GM18526 (cell line): ENCODE results near the gene PPIF.

ENCODE experiments used
- POLR2A ChIP-seq: IDR thresholded peaks from 3 replicates; pipeline ENCODE4 v1.6.1; 2011; ENCODE audit not compliant: insufficient read length; ENCODE audit errors: extremely low read depth

PPIF gene

DNA sequence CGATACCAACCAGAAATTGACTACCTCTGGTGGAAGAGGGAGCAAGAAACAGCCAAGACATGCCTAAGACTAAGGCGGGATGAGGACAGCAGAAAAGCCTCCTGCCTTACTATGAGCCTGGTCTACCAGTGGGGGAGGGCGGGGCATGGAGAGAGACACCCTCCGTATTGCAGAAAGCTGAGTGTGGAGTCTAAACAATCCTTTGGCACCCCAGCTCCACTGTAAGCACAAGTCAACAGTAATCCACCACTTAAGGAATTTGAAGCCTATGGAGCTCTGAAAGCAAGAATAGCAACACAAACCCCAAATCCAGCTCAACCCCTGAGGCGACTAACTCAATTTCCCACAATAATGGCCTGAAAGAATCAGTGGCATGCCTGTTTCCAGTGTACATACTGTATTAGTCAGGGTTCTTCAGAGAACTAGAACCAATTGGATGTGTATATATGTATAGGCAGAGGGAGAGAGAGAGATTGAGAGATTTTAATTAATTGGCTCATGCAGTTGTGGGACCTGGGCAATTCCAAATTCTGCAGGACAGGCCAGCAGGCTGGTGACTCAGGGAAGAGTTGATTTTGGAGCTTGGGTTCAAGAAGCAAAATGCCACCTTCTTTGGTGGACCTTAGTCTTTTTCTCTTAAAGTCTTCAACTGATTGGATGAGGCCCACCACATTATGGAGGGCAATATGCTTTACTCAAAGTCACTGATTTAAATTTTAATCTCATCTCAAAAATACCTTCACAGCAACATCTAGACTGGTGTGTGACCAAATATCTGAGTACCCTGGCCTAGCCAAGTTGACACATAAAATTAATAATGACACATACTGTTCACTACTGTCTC is 13.5 kb downstream of the PPIF start:
- no peak for TF ChIP-seq POLR2A

DNA sequence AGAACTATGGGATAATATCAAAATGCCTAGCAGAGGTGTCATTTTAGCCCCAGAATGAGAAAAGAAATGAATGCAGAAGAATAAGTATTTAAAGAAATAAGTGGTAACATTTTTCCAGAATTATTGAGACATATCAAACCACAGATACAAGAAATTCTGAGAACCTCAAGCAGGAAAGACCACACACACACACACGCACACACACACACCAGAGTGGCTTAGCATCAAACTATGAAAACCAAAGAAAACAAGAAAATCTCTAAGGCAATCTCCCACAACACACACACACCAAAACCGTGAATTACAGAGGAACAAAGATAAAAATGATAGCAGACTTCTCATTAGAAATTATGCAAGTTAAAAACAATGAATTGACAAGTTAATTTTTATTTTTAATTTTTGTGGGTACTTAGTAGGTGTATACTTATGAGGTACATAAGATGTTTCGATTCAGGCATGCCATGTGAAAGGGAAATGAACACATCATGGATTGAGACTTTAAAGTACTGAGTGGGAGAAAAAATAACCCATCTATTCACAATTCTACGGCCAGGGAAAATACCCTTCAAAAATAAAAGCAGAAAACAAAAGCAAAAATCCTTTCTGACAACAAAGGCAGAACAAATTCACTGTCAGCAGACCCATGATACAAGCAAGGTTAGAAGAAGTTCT is 14.6 kb downstream of the PPIF start:
- TF ChIP-seq POLR2A, result no peak

DNA sequence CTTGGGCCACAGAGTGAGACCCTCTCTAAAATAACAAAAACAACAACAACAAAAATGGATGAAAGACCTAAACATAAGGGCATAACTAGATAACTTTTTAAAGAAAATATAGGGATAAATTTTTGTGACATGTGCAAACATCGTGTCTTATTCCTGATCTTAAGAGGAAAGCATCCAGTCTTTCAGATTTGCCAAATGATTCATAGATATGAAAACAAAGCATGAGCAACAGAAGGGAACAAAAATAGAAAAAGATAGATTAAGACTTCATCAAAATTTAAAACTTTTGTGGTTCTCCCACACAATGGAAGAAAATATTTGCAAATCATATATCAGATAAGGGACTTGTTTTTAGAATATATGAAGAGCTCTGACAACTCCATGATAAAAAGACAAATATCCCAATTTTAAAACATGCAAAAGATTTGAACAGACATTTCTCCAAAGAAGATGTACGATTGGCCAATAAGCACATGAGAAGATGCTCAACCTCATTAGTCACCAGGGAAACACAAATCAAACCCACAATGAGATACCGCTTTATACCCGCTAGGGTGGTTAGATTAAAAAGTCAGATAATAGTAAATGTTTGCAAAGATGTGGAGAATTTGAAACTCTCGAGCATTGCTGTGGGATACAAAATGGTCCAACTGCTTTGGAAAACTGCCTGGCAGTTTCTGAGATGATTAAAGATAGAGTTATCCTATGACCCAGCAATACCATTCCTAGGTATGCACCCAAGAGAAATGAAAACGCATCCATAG is 20.3 kb downstream of the PPIF start:
- TF ChIP-seq POLR2A, result no peak

DNA sequence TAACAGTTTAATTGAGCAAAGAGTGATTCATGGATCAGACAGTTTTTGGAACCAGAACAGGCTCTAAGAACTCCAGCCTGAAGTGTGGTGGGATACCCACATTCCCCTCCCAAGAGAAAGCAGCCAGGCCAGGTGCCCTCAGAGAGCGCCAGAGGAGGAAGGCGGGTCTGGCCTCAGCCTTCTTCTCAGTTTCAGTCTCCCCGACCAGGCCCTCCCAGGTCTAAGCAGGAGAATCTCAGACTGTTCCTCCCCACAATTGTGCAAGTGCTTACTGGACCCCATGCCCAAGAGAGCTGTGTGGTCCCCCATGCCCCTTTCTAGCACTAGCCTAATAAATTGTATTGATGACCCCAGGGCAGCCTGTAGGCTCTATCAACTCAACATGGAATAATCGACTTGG is 25.6 kb downstream of the PPIF start:
- no peak for TF ChIP-seq POLR2A

DNA sequence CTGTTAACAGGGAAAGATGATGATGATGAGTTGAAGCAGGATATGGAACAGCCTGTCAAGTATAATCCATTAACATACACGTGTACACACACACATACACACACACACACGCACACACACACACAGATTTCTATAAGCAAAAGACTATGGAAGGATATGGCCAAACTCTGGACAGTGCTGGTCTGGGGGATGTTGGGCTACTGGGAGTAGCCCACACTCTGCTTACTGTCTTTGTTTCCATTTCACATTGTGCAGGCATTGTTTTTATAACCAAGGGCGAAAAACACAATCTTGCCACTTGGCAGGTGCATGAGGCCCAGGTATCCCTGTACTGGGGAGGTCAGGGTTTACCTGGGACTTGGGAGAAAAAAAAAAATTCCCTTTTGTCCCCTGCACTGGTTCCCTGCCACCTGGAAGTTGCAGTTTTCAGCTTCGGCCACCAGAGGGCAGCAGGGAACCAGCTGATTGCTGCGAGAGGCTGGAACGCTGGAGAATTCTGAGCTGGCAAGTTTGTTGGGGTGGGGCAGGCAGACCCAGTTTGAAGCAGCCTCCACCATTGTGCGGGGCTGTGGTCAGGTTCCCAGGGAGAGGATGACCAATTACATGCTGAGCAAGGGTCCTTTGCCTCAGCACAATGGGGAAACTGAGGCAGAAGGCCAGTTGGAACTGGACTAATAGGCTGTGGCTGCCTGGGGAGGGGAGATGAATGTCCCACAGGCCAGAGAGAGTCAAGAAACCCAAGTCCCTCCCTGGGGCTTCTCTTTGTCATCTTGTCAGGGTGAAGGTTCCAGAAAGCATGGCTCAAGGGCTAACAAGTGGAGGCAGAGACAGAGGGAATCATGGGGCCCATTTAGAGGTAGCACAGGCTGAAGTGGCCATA is 27.3 kb downstream of the PPIF start:
- no peak for TF ChIP-seq POLR2A

DNA sequence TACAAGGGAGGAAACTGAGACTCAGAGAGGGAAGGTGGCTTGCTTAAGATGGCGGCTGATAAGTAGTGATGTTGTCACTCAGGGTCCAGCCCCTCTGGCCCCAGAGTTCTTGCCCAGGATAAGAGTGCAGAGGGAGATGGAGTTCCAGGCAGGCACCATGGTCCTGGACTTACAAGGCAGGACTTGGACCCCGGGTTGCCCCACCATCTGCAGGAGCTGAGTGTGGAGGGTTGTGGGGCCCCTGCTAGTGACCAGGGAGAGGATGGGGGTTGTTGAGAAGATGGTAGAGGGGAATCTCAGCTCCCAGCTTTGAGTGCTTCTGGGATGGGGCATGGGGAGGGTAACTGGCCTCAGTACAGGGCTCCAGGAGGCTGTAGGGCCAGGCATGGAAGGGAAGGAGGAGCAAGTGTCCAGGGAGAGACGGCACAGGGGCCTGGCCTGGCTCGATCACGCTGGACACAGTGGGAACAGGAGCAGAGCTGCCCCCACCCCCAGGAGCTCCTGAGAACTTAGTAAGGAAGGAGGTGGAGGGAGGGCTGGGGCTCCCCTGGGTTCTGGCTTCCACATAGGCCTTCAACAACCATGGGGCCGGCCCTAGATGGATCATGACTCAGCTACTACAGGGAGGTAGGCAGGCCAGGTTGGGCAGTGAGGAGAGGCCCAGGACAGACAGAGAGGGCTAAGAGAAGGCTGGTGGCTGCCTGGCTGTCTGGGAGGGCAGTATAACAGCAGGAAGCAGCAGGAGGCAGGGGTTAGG is 28.2 kb downstream of the PPIF start:
- no peak for TF ChIP-seq POLR2A

DNA sequence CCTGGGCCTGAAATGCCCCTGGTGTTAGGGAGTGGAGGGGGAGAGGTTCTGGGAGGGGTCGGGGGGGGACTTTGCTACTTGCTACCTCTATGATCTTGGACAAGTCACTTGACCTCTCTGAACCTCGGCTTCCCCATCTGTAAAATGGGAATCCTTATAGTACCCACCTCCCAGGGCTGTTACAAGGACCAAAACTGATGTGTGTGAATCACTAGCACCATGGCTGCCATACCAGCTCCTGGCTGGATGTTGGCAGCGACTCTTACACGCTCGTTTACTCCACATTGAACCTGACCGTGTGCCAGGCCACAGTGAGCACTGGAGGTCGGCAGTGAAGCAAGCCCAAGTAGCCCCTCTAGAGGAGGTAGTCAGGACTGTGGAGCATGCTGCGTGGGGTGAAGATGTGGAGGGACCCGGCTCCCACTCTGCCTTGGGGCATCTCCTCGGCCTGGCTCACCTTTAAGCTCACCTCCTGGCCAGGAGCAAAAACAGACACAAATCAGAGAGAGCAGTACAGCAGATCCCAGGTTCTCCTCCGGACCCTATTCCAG is 28.9 kb downstream of the PPIF start:
- no peak for TF ChIP-seq POLR2A

DNA sequence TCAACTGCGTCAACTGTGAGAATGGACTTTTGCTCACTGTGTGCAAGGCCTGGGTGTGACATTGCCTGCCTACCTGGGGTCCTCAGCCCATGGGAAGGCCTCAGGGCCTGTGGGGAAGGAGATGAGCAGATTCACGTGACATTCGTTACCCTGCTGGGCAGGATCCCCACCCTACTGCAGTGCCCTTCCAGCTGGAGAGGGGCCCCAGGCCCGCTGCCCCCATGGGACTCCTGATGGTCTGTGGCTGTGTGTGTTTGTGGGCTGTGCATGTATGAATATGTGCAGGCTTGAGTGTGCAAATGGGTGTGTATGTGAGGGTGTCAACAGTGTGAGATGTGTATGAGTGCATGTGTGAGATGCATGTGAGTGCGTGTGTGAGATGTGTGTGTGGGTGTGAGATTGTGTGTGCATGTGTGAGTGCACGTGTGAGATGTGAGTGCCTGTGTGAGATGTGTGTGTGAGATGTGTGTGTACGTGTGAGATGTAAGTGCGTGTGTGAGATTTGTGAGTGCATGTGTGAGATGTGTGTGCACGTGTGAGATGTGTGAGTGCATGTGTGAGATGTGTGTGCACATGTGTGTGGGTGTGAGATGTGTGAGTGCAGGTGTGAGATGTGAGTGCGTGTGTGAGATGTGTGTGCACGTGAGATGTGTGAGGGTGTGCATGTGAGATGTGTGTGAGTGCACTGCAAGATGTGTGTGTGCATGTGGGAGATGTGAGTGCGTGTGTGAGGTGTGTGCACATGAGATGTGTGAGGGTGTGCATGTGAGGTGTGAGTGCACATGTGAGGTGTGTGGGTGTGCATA is 29.7 kb downstream of the PPIF start:
- TF ChIP-seq POLR2A, result no peak

DNA sequence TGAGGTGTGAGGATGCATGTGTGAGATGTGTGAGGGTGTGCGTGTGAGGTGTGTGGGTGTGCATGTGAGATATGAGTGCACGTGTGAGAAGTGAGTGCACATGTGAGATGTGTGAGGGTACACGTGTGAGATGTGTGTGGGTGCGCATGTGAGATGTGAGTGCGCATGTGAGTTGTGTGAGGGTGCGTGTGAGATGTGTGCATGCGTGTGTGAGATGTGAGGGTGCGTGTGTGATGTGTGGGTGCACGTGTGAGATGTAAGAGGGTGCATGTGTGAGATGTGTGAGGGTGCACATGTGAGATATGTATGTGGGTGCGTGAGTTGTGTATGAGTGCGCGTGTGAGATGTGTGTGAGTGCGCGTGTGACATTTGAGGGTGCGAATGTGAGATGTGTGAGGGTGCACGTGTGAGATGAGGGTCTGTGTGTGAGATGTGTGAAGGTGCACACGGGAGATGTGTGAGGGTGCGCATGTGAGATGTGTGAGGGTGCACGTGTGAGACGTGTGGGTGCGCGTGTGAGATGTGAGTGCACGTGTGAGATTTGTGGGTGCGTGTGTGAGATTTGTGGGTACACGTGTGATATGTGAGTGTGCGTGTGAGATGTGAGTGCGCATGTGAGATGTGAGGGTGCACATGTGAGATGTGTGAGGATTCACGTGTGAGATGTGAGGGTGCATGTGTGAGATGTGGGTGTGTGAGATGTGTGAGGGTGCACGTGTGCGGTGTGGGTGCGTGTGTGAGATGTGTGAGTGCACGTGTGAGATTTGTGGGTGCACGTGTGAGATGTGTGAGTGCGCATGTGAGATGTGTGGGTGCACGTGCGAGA is 30.5 kb downstream of the PPIF start:
- TF ChIP-seq POLR2A, result no peak

DNA sequence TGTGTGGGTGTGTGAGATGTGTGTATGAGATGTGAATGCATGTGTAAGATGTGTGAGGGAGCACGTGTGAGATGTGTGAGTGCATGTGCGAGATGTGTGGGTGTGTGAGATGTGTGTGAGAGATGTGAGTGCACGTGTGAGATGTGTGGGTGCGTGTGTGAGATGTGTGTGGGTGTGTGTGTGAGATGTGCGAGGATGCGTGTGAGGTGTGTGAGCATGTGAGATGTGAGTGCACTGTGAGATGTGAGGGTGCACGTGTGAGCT is 31.0 kb downstream of the PPIF start:
- no peak for TF ChIP-seq POLR2A

DNA sequence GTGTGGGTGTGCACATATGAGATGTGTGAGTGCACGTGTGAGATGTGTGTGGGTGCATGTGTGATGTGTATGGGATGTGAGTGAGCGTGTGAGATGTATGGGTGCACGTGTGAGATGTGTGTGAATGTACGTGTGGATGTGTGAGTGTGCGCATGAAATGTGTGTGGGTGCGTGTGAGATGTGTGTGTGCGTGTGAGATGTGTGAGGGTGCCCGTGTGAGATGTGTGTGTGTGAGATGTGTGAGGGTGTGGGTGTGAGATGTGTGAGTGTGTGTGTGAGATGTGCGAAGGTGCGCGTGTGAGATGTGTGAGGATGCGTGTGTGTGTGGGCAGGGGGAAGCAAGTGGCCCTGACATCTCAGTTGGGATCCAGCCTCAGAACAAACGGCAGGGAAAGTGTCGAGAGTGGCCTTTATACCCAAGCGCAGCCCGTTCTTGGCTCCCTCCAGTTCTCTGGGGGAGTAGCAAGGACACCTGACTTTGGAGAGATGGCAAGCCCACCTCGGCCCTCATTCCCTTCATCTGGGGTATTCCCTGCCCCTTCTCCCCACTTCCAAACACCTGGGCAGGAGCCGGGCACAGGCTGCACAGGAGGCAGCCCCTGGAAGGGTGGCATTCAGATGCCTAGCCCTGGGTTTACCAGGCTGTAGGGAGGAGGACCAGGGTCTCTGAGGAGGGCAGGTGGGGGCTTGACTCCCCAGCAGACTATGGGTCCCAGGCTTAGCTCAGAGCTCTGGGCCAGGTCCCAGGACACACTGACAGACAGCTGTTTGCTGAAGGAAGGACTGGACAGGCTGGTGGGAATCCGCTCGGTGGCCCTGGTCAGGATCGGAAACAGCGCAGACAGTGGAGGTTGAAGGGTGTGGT is 31.6 kb downstream of the PPIF start:
- TF ChIP-seq POLR2A, result no peak
